T-helper 1 cell (primary cell): ENCODE results near the gene RER1.

Experiments used
- DNase-seq, 5 donors: peaks; one replicate each; pipeline ENCODE4 v3.0.0-alpha.2; 2012 to 2020

Gene RER1

GRCh38 chr1:2391931-2392509 lies 379 bp downstream of the RER1 start:
- no peak for DNase-seq

- no peak for DNase-seq
Observed at GRCh38 chr1:2392686-2393085, 1.0 kb downstream of the RER1 start.

GRCh38 chr1:2393471-2393877 lies 1.8 kb downstream of the RER1 start:
- DNase-seq, result no peak

GRCh38 chr1:2394220-2394619 lies 2.6 kb downstream of the RER1 start:
- DNase-seq, result no peak

- DNase-seq, result no peak
Observed at GRCh38 chr1:2394761-2395160, 3.1 kb downstream of the RER1 start.

GRCh38 chr1:2395245-2395644 lies 3.6 kb downstream of the RER1 start:
- DNase-seq, result no peak

- no peak for DNase-seq
Observed at GRCh38 chr1:2396059-2396458, 4.4 kb downstream of the RER1 start.

- no peak for DNase-seq
Observed at GRCh38 chr1:2396476-2396875, 4.8 kb downstream of the RER1 start.

GRCh38 chr1:2397007-2397679 lies 5.5 kb downstream of the RER1 start:
- no peak for DNase-seq

GRCh38 chr1:2398871-2399270 lies 7.2 kb downstream of the RER1 start:
- no peak for DNase-seq

- no peak for DNase-seq
Observed at GRCh38 chr1:2399890-2400575, 8.4 kb downstream of the RER1 start.

- DNase-seq, result no peak
Observed at GRCh38 chr1:2400576-2400909, 8.9 kb downstream of the RER1 start.

GRCh38 chr1:2400950-2401649 lies 9.5 kb downstream of the RER1 start:
- DNase-seq, result no peak

GRCh38 chr1:2402420-2402819 lies 10.8 kb downstream of the RER1 start:
- DNase-seq, result no peak

- DNase-seq, result no peak
Observed at GRCh38 chr1:2403273-2403672, 11.6 kb downstream of the RER1 start.

- DNase-seq, result no peak
Observed at GRCh38 chr1:2404142-2404889, 12.7 kb downstream of the RER1 start.

- DNase-seq, result no peak
Observed at GRCh38 chr1:2404890-2405511, 13.4 kb downstream of the RER1 start.

GRCh38 chr1:2405588-2406295 lies 14.1 kb downstream of the RER1 start:
- DNase-seq, result no peak

GRCh38 chr1:2406451-2407041 lies 14.9 kb downstream of the RER1 start:
- DNase-seq, result no peak

- DNase-seq, result no peak
Observed at GRCh38 chr1:2407166-2407990, 15.7 kb downstream of the RER1 start.

- DNase-seq, result no peak
Observed at GRCh38 chr1:2407991-2408275, 16.3 kb downstream of the RER1 start.
